Cardiac fibroblast (primary cell): Measurements from ENCODE around the gene CADM2.

ENCODE experiments used
- DNase-seq, 2 donors: peaks; one replicate each; pipeline versions ENCODE4 v3.0.0 to v3.0.0-alpha.2; 2010; ENCODE audit warnings: low read depth in 2 of 2
- H3K4me3 ChIP-seq, 2 donors: replicated peaks in 1 of 2; 1 replicate in 1 of 2; 2 replicates in 1 of 2; pipeline ENCODE4 v1.5.1; 2011; ENCODE audit warnings: low read depth in 2 of 2, low read length in 2 of 2, mild to moderate bottlenecking in 2 of 2, moderate library complexity in 1 of 2
- CTCF ChIP-seq: IDR thresholded peaks from one replicate; pipeline ENCODE4 v1.5.1; 2011; ENCODE audit warnings: low read depth, mild to moderate bottlenecking, low read length, inconsistent platforms

Gene CADM2

DNA sequence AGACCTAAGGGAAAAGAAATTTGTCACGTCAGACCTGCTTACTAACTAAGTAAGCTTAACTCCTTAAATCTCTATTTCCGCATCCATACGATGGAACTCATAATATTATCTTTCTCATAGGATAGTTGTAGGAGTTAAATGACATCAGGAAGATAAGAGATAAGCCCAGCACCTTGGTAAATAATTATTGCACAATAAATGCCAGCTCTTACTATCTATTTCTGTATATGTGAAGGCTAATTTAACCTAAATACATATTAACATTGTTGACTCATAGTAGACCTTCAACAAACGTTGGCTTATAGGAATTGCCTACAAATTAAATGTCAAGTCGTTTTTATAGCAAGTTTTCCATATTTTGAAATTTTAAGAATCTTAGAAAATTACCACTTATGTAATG is 709.0 kb downstream of the CADM2 start:
- DNase-seq, result no peak
- no peak for TF ChIP-seq CTCF

DNA sequence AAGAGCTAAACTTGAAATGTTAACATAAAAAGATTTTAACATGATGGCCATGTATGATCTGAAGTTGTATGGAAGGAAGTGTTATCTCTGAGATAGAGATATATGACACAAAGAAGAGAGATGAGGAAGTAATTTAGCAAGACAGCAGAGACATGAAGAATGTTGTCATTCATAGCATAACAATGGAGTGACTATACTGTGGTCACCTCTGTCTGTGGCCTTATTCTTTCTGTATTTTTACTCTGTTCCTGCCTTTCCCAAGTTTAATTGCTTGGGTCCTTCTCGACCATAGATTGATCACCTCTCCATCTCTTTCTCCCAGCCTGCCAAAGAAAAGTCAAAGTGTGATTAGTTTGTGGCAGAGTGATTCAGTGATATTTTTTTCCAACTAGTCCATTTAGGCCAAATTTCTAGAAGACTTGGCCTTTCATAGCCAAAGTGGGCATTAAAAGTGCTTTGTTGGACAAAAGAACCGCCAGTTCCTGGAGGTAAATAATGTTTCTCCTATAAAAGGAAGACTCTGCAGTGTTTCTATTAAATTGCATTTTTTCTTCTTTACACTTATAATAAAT is 711.9 kb downstream of the CADM2 start:
- DNase-seq, result peak in 1 of 2 donors; percentile 0
- H3K4me3 ChIP-seq, result no peak overlapping the region
- no peak for TF ChIP-seq CTCF

More for the DNA sequence above, 709.0 kb downstream of the CADM2 start:
- no peak overlapping the region for H3K4me3 ChIP-seq

- no peak overlapping the region for H3K4me3 ChIP-seq
- no peak for TF ChIP-seq CTCF
- no peak for DNase-seq
Measured at GRCh38 chr3:85672761-85673160, 714.0 kb downstream of the CADM2 start.

DNA sequence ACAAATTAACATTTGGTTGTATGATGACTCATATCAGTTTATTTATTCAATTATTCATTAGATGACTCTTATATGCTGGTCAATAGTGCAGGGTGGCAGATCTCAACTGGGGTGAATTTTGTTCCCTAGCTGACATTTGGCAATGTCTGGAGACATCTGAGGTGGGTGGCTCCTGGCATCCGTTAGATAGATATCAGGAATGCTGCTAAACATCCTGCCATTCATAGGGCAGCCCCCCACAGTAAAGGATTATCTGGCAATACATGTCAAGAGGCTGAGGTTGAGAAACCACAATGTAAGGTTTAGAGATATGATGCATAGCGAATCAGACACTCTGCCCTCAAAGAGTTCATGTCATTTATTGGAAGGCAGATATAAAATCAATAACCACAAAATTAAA is 719.9 kb downstream of the CADM2 start:
- TF ChIP-seq CTCF, result no peak
- DNase-seq, result no peak
- H3K4me3 ChIP-seq, result no peak overlapping the region

DNA sequence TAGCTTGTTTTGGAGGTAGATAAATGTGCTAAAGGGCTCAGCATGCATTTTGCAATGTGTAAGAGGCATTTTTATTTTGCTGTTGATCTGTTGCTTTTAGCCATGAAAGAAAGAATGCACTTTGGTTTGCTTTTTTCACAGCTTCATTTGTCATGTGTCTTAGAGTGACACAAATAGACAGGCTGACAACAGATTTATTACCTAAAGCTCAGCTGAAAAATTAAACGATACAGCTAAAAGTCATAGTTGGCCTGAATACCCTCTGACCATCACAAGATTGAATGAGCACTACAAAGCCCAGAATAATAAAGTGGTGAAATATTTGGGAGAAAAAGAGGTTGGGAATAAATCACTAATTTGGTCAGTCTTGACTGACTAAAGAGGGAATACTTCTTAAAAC is 723.1 kb downstream of the CADM2 start:
- TF ChIP-seq CTCF, result no peak
- no peak for DNase-seq
- H3K4me3 ChIP-seq, result no peak overlapping the region

DNA sequence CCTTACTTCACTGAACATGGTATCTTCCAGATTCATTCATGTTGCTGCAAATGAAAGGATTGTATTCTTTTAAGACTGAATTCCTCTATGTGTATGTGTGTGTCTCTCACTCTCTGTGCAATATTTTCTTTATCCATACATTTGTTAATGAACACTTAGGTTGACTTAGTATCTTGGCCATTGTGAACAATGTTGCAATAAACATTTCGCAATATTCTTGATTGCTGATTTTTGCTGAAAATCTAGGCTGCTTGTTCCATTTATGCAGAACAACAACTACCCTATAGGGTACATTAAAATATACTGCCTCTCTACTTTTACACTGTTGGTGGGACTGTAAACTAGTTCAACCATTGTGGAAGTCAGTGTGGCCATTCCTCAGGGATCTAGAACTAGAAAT is 732.4 kb downstream of the CADM2 start:
- no peak overlapping the region for H3K4me3 ChIP-seq
- TF ChIP-seq CTCF, result no peak
- DNase-seq, result peak in 1 of 2 donors; percentile 1

GRCh38 chr3:85697156-85697555 is 738.4 kb downstream of the CADM2 start:
- DNase-seq, result no peak
- no peak for TF ChIP-seq CTCF

More at GRCh38 chr3:85697156-85697555, 738.4 kb downstream of the CADM2 start:
- no peak overlapping the region for H3K4me3 ChIP-seq
